ENCODE data around the gene MROH2B.

MROH2B gene

GRCh38 chr5:40985501-40985900, 85.6 kb downstream of the MROH2B start:
- H3K27ac ChIP-seq (replicated peaks) = no peak overlapping the region
- H3K27me3 ChIP-seq (ENCODE audit: insufficient read depth, poor library complexity, severe bottlenecking) = no peaks in the 10 kb centered on the region
- H3K4me3 ChIP-seq (replicated peaks; ENCODE audit: insufficient read depth, low read length) = no peak overlapping the region
- TF ChIP-seq REST (IDR thresholded peaks at IDR 0.05; ENCODE audit: insufficient replicate concordance, low read depth) = no peak
- no peak for TF ChIP-seq CTCF (IDR thresholded peaks at IDR 0.05; ENCODE audit: insufficient read depth, low read length)
- DNase-seq (ENCODE audit: low read depth in 1 of 2, low spot score in 1 of 2) = no peak

- DNase-seq (ENCODE audit: low read depth in 1 of 2, low spot score in 1 of 2) = no peak
- TF ChIP-seq POLR2AphosphoS5 (IDR thresholded peaks at IDR 0.05; ENCODE audit: low read depth) (no peak), REST (IDR thresholded peaks at IDR 0.05; ENCODE audit: insufficient replicate concordance, low read depth) (no peak), CTCF (IDR thresholded peaks at IDR 0.05; ENCODE audit: insufficient read depth, low read length) (no peak), SPI1 (IDR thresholded peaks at IDR 0.05; ENCODE audit: borderline replicate concordance, low read depth) (no peak), GABPA (IDR thresholded peaks at IDR 0.05; ENCODE audit: low read depth) (no peak)
- Histone ChIP-seq H3K4me3 (replicated peaks; ENCODE audit: insufficient read depth, low read length) (no peak overlapping the region), H3K27me3 (ENCODE audit: insufficient read depth, poor library complexity, severe bottlenecking) (no peaks in the 10 kb centered on the region), H3K27ac (replicated peaks) (no peak overlapping the region)
Observed at GRCh38 chr5:40984884-40985283, 86.3 kb downstream of the MROH2B start.

GRCh38 chr5:40983781-40984180, 87.4 kb downstream of the MROH2B start:
- DNase-seq (ENCODE audit: low read depth in 1 of 2, low spot score in 1 of 2) = no peak

More at GRCh38 chr5:40983781-40984180, 87.4 kb downstream of the MROH2B start:
- no peak overlapping the region for H3K27ac ChIP-seq (replicated peaks)
- no peak overlapping the region for H3K4me3 ChIP-seq (replicated peaks; ENCODE audit: insufficient read depth, low read length)
- no peak for TF ChIP-seq CTCF (IDR thresholded peaks at IDR 0.05; ENCODE audit: insufficient read depth, low read length)
- TF ChIP-seq REST (IDR thresholded peaks at IDR 0.05; ENCODE audit: insufficient replicate concordance, low read depth) = no peak
- TF ChIP-seq SPI1 (IDR thresholded peaks at IDR 0.05; ENCODE audit: borderline replicate concordance, low read depth) = no peak
- TF ChIP-seq POLR2AphosphoS5 (IDR thresholded peaks at IDR 0.05; ENCODE audit: low read depth) = no peak
- no peak for TF ChIP-seq GABPA (IDR thresholded peaks at IDR 0.05; ENCODE audit: low read depth)
- no peaks in the 10 kb centered on the region for H3K27me3 ChIP-seq (ENCODE audit: insufficient read depth, poor library complexity, severe bottlenecking)
